ENCODE results near the gene GRK3.

DNA sequence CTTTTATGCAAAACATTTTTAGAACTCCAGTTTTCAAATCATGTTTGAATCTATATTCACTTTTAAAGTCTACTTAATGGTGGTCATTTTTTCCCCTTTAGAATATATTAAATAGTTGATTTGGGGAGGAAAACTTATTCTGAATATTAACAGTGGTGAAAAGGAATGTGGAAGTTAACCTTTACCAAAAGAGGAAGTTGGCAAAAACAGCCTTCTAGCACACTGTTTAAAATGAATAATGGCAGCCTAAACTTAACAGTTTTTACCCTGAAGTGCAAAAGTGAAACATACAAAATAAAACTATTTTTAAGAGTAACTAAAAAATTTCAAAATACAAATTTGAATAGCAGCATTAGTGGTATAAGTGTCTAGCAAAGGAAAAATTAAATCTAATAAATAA, 86.4 kb downstream of the GRK3 start:
- TF ChIP-seq SUZ12 (IDR thresholded peaks at IDR 0.05; ENCODE audit: extremely low read depth, insufficient read depth, insufficient read length) = no peak
- no peak for TF ChIP-seq YY1 (IDR thresholded peaks at IDR 0.05; ENCODE audit: insufficient read depth, insufficient read length)
- no peak for TF ChIP-seq ZNF274 (IDR thresholded peaks at IDR 0.05; ENCODE audit: low read depth, low read length)

Data from NT2/D1 (cell line).